ENCODE data around the gene RFNG. TPM values are rescaled to one million over a fixed set of nuclear protein-coding genes. Genes with fewer than 3 reads are reported as not detected.

RFNG gene
- total and polyA plus RNA-seq, 2 of the 13 experiments (the other 11 are each of a cell fraction or from before 2014, with no cell fraction given): 61.4 to 64.0 TPM

- TF ChIP-seq AFF4 (CRISPR knock-in tag; IDR thresholded peaks at IDR 0.05): peak; percentile 80; the same call in 1 of the 2 replicates
- peak; percentile 34 for TF ChIP-seq ASH2L (IDR thresholded peaks at IDR 0.05; ENCODE audit: insufficient read length, low read depth, low read length)
- peak; percentile 66 for TF ChIP-seq ZC3H4 (CRISPR knock-in tag; IDR thresholded peaks at IDR 0.05; ENCODE audit: borderline replicate concordance)
- 0 out of 2 replicates have a peak, but pooled peaks have one; percentile 42 for TF ChIP-seq RNF219 (CRISPR knock-in tag; IDR thresholded peaks at IDR 0.05)
- TF ChIP-seq KLF13 (CRISPR knock-in tag; IDR thresholded peaks at IDR 0.05): peak; percentile 80; the same call in 1 of the 2 replicates
- TF ChIP-seq ZNF562 (CRISPR knock-in tag; IDR thresholded peaks at IDR 0.05; ENCODE audit: borderline replicate concordance): 0 out of 2 replicates have a peak, but pooled peaks have one; percentile 18
- TF ChIP-seq SMAD1 (CRISPR knock-in tag; IDR thresholded peaks at IDR 0.05; ENCODE audit: borderline replicate concordance, low read depth): no peak
- TF ChIP-seq ZNF557 (CRISPR knock-in tag; IDR thresholded peaks at IDR 0.05): 0 out of 2 replicates have a peak, but pooled peaks have one; percentile 21
- TF ChIP-seq ZZZ3 (CRISPR knock-in tag; IDR thresholded peaks at IDR 0.05; ENCODE audit: borderline replicate concordance): no peak; the same call in 1 of the 2 replicates
- TF ChIP-seq PAXIP1 (CRISPR knock-in tag; conservative IDR thresholded peaks at IDR 0.05): peak; percentile 89
- no peak; the same call in none of the 2 replicates for TF ChIP-seq SP2 (CRISPR knock-in tag; IDR thresholded peaks at IDR 0.05)
- TF ChIP-seq ZNF710 (CRISPR knock-in tag; IDR thresholded peaks at IDR 0.05; ENCODE audit: borderline replicate concordance): peak; percentile 87
- peak; percentile 59; the same call in 1 of the 2 replicates for TF ChIP-seq TERF1 (CRISPR knock-in tag; IDR thresholded peaks at IDR 0.05)
Measured at GRCh38 chr17:82000803-82001570, 50.6 kb downstream of the RFNG start (continued).
